T47D (cell line): ENCODE measurements around the gene C3orf49.

ENCODE experiments used
- DNase-seq, 2 experiments: peaks; one replicate each; pipeline versions ENCODE4 v3.0.0 to v3.0.0-alpha.2; 2011 to 2012; ENCODE audit warnings: low read depth in 1 of 2, low spot score in 1 of 2
- JUND ChIP-seq: IDR thresholded peaks from 2 replicates; pipeline ENCODE4 v1.6.1; 2012; ENCODE audit warnings: low read depth
- in situ Hi-C: cut with HindIII; loops from 2 replicates; pipeline ENCODE4 v1.10.0; 2016; ENCODE audit warnings: low sequenced_read_pairs, low pct_unique_long_range_greater_than_20kb

Gene C3orf49

DNA sequence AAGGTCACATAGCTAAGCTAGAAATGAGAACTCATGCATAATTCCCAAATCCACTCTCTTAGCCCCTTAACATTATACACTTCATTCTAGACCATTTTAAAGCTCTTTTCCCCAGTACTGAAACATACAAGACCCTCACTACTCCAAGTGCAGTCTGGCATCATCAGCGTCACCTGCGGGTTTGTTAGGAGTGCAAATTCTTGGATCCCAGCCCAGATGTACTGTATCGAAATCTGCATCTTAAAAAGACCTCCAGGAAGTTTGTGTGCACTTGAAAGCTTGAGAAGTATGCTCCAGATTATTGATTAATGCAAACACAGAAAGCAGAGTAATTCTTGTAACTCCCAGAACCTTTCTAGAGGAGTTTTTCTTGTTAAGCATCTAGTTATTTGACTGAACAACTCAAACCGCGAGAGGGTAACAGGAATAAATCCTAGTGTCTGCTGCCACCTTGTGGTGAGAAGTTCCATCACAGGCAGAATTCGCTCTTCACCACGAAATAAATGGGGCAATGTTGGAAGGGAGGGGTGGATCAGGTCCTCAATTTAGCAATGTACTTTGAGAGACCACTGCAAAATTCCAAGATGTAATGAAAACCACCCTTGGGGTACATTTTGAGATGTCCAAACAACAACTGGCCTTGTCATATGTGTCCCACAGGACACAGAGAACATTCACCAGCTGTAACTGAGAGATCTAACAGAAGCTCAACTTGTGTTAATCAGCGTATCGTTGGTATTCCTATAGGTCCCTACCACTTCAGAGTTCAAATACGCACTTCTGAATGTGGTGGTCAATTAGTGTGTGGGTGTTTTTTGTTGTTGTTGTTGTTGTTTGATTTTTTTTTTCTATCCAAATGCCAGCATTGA is 583 bp upstream of the C3orf49 start:
- no peak for TF ChIP-seq JUND
- in situ Hi-C loops = no loop called here
- peak; percentile 9 to 66 for DNase-seq

DNA sequence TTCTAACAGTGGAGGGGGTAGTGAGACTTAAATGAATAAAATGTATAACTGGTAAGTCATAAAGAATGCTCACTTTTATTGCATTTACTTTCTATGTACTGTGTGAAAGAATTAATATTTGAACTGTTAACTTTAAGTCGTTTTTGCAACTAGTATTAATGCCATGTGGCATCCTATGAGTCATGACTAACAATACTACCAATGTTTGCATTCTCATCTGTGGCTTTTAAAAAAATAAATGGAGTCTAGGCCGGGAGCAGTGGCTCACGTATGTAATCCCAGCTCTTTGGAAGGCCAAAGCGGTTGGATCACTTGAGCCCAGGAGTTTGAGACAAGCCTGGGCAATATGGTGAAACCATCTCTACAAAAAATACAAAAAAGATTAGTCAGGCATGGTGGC is 5.2 kb downstream of the C3orf49 start:
- in situ Hi-C loops = no loop called here
- no peak for DNase-seq
- no peak for TF ChIP-seq JUND

DNA sequence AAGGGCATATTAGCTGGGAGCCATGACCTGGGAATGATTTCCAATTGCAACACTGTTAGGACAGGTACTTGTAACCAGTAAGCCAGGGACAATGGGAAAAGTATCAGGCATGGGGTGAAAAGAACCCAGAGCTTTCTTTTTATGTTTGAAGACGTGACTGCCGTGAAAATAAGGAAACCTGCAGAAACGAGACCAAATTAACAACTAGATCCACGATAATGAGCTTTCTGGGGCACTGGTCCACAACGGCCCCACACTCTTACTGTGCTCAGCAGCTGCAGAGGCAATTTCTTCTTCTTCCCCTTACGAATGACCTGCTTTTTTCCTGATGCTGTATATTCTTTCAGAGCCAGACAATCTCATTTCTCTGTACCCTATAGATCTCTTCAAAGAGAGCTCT is 11.4 kb downstream of the C3orf49 start:
- no peak for TF ChIP-seq JUND
- in situ Hi-C loops = no loop called here
- no peak for DNase-seq

DNA sequence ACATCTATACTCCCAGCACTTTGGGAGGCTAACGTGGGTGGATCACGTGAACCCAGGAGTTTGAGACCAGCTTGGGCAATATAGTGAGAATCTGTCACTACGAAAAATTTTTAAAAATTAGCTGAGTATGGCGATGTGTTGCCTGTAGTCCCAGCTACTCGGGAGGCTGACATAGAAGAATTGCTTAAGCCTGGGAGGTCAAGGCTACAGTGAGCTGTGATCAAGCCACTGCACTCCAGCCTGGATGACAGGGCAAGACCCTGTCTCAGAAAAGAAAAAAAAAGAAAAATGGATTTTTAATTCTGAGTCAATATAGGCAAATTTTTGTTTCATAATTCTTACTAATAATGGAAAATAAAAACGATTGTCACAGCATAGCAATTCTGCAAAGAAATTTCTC is 13.3 kb downstream of the C3orf49 start:
- in situ Hi-C loops = no loop called here
- TF ChIP-seq JUND = no peak

DNA sequence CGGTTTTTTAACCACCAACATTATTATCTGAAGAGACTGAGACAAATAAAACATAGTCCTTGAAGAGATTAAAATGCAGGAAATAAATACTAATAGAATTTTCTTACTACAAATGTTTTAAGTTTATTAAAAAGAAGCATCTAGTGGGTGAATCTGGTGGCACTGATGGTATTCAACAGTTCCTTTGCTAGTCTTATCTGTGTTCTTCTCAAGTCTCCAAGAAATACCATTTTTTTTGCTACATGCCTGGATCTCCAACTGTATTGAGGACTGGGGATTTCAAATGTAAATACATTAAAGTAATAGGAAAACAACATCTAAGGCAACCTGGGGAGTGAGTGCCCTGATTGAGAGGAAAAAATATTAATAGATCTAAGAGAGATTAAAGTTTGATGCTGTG is 22.6 kb downstream of the C3orf49 start:
- in situ Hi-C loops = no loop called here
- no peak for TF ChIP-seq JUND
- DNase-seq = no peak

More for the DNA sequence above, 13.3 kb downstream of the C3orf49 start:
- no peak for DNase-seq

DNA sequence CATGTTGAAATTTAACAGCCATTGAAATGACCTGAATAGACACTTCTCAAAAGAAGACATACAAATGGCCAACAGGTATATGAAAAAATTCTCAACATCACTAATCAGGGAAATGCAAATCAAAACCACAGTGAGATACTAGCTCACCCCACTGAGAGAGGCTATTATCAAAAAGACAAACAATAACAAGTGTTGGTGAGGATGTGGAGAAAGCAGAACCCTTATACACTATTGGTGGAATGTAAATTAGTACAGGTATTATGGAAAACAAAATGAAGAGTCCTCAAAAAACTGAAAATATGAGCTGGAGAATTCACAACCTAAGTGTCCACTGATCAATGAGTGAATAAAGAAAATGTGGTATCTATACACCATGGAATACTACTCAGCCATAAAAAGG is 23.0 kb downstream of the C3orf49 start:
- in situ Hi-C loops = no loop called here
- no peak for TF ChIP-seq JUND
- DNase-seq = no peak

DNA sequence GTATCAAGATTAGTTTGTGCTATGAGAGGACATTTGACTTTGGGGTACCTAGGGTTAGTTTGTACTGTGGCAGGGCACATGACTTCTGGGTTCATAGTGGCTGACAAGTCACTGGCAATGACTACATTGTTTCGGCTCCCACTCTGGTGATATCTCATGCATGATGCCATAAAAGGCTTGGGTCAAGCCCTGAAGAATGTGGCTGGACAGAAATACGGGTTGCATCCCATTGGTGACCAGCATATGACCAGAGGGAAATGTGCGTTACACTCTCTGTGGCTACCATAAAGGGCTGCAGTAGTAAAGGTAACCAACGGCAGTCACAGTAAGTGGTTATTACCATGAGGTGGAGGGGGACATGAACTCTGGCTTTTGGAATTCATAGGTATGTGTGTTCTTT is 26.1 kb downstream of the C3orf49 start:
- DNase-seq = no peak
- in situ Hi-C loops = no loop called here
- TF ChIP-seq JUND = no peak

DNA sequence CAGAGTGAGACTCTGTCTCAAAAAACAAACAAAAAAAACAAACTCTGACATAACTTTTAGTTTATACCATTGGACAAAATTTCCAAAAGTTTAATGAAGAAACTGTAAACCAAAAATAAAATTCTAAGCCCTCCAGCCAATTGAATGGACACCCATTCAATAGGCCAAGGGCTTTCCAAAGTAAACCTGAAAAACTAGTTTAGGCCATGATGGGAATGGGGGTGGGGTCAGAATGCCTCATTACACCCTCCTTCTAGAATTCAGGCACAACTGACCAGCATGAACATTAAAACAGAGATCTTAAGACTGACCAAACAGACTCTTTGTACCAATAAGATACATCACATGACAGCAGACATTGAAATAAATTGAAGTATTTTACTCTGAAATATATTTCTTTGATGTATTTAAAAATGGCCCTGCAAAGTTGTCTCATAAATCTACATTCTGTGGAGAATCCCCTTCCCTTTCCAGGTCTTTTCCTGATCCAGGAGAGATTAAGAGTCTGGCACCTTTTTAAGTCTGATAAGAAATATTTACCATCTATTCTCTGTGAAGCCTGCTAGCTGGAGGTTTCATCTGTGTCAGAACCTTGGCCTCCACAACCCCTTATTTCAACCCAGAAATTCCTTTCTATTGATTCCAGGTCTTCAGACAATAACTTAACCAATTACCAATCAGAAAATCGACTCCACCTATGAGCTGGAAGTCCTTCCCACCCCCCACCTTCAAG is 28.8 kb downstream of the C3orf49 start:
- no peak for TF ChIP-seq JUND
- peak in 1 of 2 experiments; percentile 68 for DNase-seq
- in situ Hi-C loops = no loop called here

DNA sequence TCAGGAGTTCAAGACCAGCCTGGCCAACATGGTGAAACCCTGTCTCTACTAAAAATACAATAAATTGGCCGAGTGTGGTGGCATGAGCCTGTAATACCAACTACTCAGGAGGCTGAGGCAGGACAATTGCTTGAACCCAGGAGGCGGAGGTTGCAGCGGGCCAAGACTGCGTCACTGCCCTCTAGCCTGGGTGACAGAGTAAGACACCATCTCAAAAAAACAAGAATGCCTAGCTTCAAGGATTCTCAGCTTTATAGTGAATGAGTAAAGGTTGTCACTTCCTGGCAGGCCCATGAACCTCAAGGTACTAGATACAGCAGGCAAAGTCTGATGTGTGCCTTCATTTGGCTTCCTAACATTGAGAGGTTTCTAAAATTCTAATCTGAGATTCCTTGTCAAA is 30.1 kb downstream of the C3orf49 start:
- no peak for TF ChIP-seq JUND
- DNase-seq = no peak
- in situ Hi-C loops = no loop called here

DNA sequence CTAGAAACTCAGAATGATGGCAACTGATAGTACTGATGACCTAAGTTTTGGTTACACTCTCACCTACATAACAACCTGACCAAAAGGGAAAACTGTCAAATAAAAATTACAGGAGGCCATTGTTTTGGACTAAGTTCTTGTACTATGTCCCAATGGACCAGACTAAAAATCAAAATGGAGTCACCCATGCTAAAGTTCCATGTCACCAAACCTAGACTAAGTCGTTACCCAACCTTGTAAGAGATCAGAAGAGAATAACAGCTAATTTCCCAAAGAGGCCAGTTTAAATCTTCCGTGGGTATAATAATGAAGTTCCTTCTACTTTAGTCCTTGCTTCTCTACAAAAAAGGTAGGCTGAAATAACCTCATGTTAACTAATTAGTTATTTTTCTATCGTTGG is 32.2 kb downstream of the C3orf49 start:
- no peak for TF ChIP-seq JUND
- in situ Hi-C loops = no loop called here
- DNase-seq = no peak

DNA sequence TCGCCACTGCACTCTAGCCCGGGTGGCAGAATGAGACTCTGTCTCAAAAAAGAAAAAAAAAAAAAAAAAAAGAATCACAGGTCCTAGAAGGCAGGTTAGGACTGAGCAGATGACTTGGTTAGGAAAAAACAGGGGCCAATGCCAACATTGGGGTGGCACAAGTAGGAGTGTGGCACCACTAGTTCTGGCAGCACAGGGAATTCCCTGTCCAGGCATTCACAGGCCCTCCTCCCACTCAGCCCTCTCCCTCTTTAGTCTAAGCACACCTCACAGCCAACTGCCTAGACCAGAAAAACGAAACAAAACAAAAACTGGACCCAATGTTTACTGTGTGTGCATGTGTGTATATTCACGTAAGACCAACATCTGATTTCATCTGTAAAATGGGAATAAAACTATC is 34.0 kb downstream of the C3orf49 start:
- no peak for DNase-seq
- TF ChIP-seq JUND = no peak
- in situ Hi-C loops = no loop called here

DNA sequence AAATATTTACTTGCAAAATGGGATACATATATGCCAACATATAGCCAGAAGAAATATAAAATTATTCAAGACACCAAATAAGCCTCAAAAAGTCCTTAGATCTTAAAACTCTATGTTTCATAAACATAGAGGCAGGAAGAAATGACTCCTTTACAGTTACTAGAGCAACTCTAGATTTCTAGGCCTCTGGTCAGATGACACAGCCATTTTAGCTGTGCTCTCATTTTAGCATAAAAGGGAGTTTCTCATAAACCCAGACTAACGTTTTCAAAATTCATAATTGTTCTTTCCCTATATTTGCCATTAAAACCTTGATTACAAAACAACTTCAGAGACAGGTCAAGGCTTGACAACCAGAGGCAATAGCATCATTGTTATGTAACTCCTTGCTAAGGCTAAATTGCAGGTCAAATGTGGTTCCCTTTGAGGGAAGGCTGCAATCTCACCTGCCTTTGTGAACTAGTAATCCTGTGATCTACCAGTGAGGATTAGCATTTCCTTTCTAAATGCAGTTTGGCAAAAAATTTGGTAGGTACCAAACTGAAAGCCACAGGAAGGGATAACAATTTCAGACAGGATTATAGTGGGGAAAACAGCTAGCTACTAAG is 36.3 kb downstream of the C3orf49 start:
- in situ Hi-C loops = no loop called here
- no peak for TF ChIP-seq JUND
- DNase-seq = no peak

DNA sequence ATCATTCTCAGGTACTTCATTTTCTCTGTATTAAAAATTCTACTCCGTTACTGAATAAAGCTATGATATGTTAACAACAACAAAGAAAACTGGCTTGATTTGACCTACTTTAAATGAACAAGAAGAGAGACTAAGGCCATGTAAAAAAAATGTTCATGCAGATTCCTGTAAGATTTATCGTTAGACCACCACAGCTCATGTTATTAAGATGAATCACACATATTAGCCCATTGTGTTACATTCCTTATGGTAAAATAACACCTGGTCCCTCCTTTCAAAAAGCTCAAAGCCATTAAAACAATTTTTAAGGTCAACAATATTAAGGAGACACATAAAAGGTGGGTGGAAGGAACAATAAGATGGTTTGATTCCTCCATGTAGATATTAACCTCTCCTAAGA is 38.2 kb downstream of the C3orf49 start:
- in situ Hi-C loops = no loop called here
- no peak for DNase-seq
- TF ChIP-seq JUND = no peak
